Umbilical cord (tissue), 2 donors: ENCODE data around the gene NBL1. TPM values are rescaled to one million over a fixed set of nuclear protein-coding genes. Genes with fewer than 3 reads are reported as not detected.
A peak's percentile ranks its signal among the peaks of the same experiment; 100 is the strongest.

Source experiments
- DNase-seq: peaks from one replicate; pipeline ENCODE4 v3.0.0-alpha.2; 2015; ENCODE audit warnings: low spot score
- total RNA-seq: library from RNA; depleted of rRNA; stranded (reverse); fragments of >200 nt; gene quantifications from one replicate; pipeline ENCODE4 v1.2.3, GENCODE V29; 2014; ENCODE audit warnings: low replicate concordance; ENCODE audit not compliant: insufficient read depth

NBL1 gene
- total RNA-seq, 1 donor from 2014 or later = 15.9 TPM

DNA sequence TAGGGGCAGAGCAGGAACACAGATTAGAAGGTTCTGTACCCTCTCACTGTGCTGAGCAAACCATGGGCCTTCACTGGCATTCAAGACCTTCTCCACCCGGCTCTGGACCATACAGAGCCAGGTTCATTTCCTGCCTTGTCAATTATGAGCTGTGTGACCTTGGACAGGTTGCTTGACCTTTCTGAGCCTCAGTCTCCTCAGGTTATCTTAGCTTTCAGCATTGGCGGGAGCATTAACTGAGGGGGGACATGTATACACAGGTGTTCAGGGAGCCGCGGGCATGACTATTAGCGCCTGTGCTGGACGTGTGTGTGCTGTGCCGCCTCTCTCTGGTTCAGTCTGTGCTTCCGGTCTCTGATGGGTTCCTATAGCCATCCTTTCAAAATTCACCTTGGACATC, 52.7 kb downstream of the NBL1 start:
- DNase-seq = no peak

DNA sequence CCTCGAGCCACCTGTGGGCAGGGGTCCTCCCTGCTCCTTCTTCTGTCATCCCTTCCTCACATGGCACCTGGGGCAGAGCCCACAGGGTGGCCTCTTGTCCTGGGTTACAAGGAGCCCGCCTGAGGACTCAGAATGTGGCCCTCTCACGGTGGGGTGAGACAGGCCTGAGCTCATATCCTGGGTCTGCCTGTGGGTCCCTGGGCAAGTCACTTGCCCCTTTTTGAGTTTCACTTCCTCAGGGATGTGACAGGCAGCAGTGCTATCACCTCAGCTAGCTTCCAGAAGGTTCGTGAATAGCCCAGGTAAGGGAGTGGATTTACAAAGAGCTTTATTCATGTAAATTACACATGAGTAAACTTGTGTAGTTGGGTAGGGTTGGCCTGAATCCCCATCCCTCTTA, 54.1 kb downstream of the NBL1 start:
- DNase-seq = no peak

DNA sequence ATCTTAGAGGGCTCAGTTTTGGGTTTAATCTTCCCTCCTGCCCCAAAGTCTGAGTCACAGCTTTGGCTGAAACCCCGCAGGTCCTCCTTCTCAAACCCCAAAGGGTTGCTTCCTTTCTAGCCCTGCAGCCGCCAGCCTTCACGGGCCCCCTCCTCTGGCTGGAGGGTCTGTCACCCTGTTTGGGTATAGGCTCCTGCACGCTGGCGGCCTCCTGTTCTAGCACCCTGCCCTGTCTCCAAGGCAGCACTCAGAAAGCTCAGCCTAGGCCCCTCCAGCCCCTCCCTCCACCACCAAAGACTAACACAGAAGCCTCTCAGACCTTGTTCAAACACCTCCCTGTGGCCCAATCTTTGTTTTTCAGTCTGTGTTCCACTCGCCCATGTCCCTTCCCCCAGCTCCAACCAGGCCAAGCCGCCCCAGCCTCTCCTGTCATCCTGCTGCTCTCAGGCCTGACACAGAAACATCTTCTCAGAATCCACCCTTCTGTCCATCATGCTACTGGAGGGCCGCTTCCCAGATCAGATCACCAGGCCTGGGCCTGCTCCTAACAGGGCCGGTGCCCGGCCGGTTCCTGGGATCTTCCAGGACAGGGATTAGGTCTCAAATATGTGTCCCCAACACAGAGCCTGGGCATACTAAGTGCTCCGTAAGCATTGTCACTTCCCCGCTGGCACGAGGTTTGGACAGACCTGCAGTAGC, 56.1 kb downstream of the NBL1 start:
- no peak for DNase-seq

DNA sequence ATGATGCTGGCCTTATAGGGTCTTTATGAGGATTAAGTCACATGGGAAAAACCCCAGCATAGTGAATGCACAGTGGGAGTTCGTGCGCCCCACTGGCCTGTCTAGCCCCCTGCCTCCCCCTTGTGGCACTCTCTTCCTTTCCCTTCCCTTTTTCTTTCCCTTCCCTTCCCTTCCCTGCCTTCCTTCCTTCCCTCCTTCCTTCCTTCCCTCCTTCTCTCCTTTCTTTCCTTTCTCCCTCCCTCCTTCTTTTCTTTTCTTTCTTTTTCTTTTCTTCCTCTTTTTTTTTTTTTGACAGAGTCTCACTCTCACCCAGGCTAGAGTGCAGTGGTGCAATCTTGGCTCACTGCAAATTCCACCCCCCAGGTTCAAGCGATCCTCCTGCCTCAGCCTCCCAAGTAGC, 59.2 kb downstream of the NBL1 start:
- DNase-seq = no peak

DNA sequence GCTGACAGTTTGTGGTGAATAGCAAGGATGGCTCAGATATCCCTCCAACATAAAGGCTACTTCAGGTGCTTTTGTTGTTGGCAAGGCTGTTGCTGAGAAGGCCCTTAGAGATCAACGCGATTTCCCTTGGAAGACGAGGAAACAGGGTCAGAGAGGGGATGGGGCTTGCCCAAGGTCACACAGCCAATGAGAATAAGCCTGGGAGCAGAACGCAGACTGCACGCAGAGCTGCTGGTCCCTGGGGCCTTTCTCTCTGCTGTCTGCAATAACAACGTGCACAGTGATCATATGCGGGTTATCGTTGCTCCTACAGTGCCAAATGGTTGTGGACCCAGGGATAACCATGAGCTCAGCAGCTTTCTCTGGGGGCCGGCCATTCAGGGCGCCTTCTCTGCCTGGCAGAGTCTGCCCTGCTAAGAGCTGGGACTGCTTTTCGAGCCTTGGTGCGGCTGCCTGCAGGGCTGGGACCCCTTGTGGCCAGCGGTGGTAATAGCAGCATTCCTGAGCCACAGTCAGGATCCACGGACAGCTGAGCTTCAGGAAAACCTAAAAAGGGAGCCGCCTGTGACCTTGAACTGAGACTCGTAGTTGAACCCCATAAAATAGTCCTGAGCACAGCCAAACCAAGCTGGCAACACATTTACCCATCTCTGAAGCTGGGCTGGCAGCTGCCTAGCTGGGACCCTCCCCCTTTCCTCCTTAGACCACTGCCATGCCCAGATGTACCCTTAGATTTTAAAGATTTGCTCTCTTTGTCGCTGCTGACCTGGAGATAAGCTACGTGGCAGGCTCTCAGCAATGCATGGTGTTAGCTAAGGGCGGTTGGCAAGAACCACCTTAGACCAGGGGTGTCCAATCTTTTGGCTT, 60.4 kb downstream of the NBL1 start:
- peak; percentile 76 for DNase-seq

DNA sequence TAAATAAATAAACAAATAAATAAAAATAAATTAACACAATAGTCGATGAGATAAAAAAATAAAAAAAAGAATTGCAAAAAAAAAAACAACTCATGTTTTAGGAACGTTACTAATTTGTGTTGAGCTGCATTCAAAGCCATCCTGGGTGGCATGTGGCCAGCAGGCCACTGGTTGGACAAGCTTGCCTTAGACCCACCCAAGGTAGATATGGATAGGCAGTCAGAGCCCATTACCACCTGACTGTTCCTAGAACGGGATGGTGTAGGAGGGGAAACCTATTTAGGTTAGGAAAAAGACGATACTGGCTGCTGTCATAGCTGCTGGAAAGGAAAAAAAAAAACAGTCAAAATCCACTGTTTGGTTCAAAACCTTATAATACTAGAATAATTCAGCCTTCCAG, 61.4 kb downstream of the NBL1 start:
- no peak for DNase-seq

DNA sequence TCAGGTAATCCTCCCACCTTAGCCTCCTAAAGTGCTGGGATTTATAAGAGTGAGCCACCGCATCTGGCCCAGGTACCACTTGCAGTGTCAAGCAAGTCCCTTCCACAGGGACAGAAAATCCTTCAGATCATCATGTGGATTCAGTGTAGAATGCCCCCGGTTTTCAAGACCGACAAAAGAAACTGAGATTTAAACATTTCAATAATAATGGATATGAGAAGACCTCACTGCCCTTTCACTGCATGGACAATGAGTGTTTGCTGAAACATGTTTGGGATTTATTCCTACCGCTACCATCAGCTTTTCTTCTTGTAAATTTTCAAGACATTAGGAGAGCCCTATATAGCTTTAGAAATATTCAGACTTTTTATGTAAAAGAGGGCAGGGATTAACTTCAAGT, 62.0 kb downstream of the NBL1 start:
- no peak for DNase-seq

Other genes starting within 250 kb of the NBL1 start
- gene CAPZB, start 158.8 kb upstream of the NBL1 start, total RNA-seq = 77.0 TPM
- gene HTR6, start 20.6 kb downstream of the NBL1 start, total RNA-seq = not detected
- gene TMCO4, start 155.6 kb downstream of the NBL1 start, total RNA-seq = 4.1 TPM
- gene RNF186, start 171.0 kb downstream of the NBL1 start, total RNA-seq = not detected
- 8.4 TPM for gene OTUD3, start 238.1 kb downstream of the NBL1 start, total RNA-seq